Mucosa of descending colon (tissue), 3 donors: ENCODE measurements around the gene PIH1D1. TPM values are rescaled to one million over a fixed set of nuclear protein-coding genes. Genes with fewer than 3 reads are reported as not detected.

Source experiments
- ATAC-seq: fragments of 200-7000 bp; cut with Tn5 transposase; one replicate; pipeline ENCODE4 v1.9.1; 2020; ENCODE audit warnings: mild to moderate bottlenecking, moderate library complexity
- DNase-seq, 3 donors: peaks; one replicate each; pipeline ENCODE4 v3.0.0-alpha.2; 2020
- H3K36me3 ChIP-seq: fragments of 200-600 bp; one replicate; pipeline ENCODE4 v1.8.0; 2021; ENCODE audit warnings: low read depth, mild to moderate bottlenecking
- H3K4me1 ChIP-seq: fragments of 200-600 bp; one replicate; pipeline ENCODE4 v1.8.0; 2021; ENCODE audit warnings: low read depth, mild to moderate bottlenecking
- H3K4me3 ChIP-seq: fragments of 200-600 bp; one replicate; pipeline ENCODE4 v1.8.0; 2021; ENCODE audit warnings: mild to moderate bottlenecking
- H3K9me3 ChIP-seq: fragments of 200-600 bp; one replicate; pipeline ENCODE4 v1.8.0; 2021; ENCODE audit warnings: mild to moderate bottlenecking
- intact Hi-C, 2 donors: fragments of 100-400 bp; cut with DNase I in 1 of 2; cut with micrococcal nuclease in 1 of 2; formaldehyde crosslinking; loops; one replicate each; pipeline versions ENCODE4 v1.11.0 to v1.11.1; 2022; cut with DNase I, micrococcal nuclease
- total RNA-seq, 3 donors: library from RNA; stranded (reverse); fragmentation: NEBNext Ultra II Directional in 2 of 3; extraction: Animal tissue kit (Norgen Biotek cat#: 25700) in 2 of 3; gene quantifications; one replicate each; pipeline versions ENCODE4 v1.2.1 to v1.2.4, GENCODE V29; 2021 to 2023
- TF ChIP-seq, protein P1 (sequence below): fragments of 200-600 bp; IDR thresholded peaks from one replicate; pipeline ENCODE4 v1.8.0; 2022; ENCODE audit warnings: antibody characterized with exemption, mild to moderate bottlenecking
- donor health status: DM: no; HTN: no; CAD: no; lungs with moderate emphysema.
- donor health status: DM: no; HTN: no; CAD: no.
- donor health status: DM: no; HTN: yes; CAD: no.

Gene PIH1D1
- total RNA-seq, 3 donors from 2014 or later = 65.2 to 78.7 (median 76.6) TPM

DNA sequence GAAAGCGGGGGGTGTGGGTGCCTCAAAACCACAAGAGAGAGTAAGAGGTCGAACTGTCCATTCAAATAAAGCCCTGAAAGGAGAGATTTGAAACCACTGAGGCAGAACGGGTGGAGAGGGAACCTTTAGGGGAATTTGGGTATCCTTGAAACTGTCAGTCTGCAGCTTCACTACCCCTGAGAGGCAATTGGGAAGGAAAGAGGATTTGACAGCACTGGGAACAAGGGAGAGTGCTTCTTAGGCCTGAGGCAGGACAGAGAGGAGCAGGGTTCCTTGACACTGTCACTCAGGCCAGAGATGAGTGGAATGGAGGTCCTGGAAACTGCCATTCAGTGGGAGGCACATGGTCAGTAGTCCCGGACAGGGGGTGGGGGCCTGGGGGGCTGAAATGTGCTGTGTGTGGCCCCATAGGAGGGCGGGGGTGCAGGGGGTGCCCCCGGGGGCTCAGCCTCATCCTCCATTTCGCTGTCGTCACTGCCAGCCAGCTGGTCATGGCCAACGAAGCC lies 21.4 kb downstream of the PIH1D1 start:
- intact Hi-C loops = loop anchor here in 1 of 2 donors (5.0 kb wide), 1 partner anchor 33 kb away; no protein-coding TSS in a partner anchor
- H3K9me3 ChIP-seq = no peaks in the 10 kb centered on the region
- ATAC-seq (no peak), DNase-seq (no peak)
- H3K36me3 ChIP-seq = no peaks in the 10 kb centered on the region
- H3K4me1 ChIP-seq = peaks cover 5% of the 10 kb centered on the region
- H3K4me3 ChIP-seq = no peak overlapping the region
- TF ChIP-seq, protein P1, sequence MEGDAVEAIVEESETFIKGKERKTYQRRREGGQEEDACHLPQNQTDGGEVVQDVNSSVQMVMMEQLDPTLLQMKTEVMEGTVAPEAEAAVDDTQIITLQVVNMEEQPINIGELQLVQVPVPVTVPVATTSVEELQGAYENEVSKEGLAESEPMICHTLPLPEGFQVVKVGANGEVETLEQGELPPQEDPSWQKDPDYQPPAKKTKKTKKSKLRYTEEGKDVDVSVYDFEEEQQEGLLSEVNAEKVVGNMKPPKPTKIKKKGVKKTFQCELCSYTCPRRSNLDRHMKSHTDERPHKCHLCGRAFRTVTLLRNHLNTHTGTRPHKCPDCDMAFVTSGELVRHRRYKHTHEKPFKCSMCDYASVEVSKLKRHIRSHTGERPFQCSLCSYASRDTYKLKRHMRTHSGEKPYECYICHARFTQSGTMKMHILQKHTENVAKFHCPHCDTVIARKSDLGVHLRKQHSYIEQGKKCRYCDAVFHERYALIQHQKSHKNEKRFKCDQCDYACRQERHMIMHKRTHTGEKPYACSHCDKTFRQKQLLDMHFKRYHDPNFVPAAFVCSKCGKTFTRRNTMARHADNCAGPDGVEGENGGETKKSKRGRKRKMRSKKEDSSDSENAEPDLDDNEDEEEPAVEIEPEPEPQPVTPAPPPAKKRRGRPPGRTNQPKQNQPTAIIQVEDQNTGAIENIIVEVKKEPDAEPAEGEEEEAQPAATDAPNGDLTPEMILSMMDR = no peak

DNA sequence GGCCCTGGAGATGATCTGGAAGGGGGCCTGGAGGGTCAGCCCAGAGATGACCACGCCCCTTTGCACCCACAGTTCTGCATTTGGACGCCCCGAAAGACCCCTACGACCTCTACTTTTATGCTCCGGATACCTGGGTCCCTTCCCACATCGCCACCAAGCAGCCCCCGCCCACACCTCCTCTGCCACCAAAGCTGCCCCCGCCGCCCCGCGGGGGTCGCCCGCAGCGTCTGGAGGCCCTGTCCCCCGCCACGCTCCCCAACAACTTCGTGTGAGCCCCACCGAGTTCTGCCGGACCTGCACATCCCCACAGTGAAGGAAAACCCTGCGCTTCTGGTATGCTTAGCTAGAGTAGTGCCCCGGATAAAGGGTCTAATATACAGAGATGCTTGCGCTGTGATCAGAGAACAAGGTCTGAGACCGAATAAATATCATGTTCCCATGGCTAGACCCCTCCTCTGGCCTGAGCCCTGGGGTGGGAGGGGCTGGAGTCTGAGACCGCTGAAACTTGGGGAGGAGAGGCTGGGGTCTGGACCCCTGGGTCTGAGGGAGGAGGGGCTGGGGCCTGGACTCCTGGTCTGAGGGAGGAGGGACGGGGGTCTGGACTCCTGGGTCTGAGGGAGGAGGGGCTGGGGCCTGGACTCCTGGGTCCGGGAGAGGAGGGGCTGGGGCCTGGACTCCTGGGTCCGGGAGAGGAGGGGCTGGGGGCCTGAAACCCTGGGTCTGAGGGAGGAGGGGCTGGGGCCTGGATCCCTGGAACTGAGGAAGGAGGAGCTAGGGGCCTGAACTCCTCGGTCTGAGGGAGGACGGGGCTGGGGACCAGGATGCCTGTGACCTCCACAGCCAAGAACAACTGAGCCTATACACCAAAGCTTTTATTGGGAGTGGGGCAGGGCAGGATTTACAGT lies 22.8 kb downstream of the PIH1D1 start:
- Histone ChIP-seq H3K9me3 (no peaks in the 10 kb centered on the region), H3K4me1 (peaks cover 5% of the 10 kb centered on the region), H3K36me3 (no peaks in the 10 kb centered on the region), H3K4me3 (no peak overlapping the region)
- TF ChIP-seq, protein P1 = no peak
- intact Hi-C loops = no loop called here
- ATAC-seq (no peak), DNase-seq (peak in 1 of 3 donors; percentile 36)

DNA sequence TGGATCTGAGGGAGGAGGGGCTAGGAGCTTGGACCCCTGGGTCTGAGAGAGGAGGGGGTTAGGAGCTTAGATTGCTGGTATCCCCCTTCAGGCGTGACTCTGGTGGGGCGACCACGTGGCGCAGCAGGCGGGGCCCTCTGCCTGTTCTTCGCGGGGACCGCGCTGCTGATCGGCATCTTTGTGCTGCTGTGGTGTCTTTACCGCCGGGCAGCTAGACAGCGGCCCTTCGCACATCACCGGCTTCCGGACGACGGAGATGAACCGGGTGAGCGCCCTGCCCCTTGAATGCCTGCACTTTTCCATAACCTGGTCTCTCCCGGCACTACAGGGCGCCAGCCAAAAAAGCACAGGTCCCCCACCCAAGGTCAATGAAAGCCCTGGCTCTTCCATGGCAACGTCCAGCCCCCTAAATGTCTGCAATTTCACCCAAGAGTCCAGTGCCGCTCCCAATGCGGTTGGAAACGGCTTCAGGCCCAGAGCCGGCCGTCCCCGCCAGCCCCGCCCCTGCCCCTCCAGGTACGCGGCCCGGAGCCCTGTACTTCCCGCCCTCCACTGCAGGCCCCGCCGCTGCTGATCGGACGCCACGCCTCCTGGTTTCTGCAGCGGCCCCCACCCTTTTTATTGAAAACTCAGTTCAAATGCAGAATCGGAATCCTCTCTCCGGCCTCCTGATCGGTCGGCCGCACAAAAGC lies 23.6 kb downstream of the PIH1D1 start:
- no peaks in the 10 kb centered on the region for H3K9me3 ChIP-seq
- DNase-seq (peak in 1 of 3 donors; percentile 43), ATAC-seq (peak; percentile 31)
- TF ChIP-seq, protein P1 = no peak
- intact Hi-C loops = no loop called here
- H3K36me3 ChIP-seq = no peaks in the 10 kb centered on the region
- peaks cover 5% of the 10 kb centered on the region for H3K4me1 ChIP-seq
- H3K4me3 ChIP-seq = no peak overlapping the region

DNA sequence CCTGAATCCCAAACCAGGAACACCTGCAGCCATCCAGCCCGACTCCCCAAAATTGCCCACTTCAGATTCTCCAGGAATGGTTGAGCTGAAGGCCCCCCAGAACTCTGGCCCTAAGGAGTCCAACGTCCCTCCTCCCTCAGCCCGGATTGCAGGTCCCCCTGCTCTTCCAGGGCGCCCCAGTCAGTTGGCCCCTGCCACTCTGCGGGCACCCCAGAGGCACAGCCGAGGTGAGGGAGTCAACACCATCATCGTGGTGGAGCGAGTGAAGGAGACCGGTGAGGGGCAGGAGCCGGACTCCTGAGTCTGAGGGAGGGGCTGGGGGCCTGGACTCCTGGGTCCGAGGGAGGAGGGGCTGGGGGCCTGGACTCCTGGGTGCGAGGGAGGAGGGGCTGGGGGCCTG lies 24.3 kb downstream of the PIH1D1 start:
- H3K36me3 ChIP-seq = no peaks in the 10 kb centered on the region
- TF ChIP-seq, protein P1 = no peak
- DNase-seq (no peak), ATAC-seq (no peak)
- no peaks in the 10 kb centered on the region for H3K9me3 ChIP-seq
- peaks cover 8% of the 10 kb centered on the region for H3K4me1 ChIP-seq
- no peak overlapping the region for H3K4me3 ChIP-seq
- intact Hi-C loops = no loop called here

DNA sequence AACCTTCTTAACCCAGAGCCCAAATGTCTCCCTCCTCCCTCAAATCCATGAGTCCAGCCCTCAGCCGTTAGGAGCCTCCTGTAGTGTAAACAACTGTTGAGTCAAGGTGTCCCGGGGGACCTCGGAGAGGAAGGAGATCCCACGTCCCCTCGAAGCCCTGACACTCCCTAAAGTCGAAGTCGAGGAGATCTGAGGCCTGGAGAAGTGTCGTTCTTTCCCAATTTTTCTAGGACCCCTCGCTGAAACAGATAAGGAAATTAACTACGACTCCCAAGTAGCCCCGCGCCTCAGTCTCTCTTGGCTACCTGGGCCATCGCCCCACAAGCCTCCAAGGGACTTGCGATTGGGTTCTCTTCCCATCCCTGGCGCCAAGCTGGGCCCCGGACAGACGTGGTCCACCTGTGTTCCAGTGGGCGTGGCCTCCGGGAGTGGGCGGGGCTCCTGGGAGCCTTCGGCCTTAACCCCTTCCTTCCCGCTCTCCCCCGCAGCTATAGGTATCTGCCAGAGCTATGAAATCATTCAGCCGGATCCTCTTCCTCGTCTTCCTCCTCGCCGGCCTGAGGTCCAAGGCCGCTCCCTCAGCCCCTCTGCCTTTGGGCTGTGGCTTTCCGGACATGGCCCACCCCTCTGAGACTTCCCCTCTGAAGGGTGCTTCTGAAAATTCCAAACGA lies 25.6 kb downstream of the PIH1D1 start:
- TF ChIP-seq, protein P1 = no peak
- DNase-seq = no peak
- intact Hi-C loops = no loop called here
- ATAC-seq = peak; percentile 35
- Histone ChIP-seq H3K9me3 (no peaks in the 10 kb centered on the region), H3K4me1 (peaks cover 10% of the 10 kb centered on the region), H3K4me3 (no peak overlapping the region), H3K36me3 (no peaks in the 10 kb centered on the region)
